ENCODE data around the gene CRHR1.

The CRHR1 gene

DNA sequence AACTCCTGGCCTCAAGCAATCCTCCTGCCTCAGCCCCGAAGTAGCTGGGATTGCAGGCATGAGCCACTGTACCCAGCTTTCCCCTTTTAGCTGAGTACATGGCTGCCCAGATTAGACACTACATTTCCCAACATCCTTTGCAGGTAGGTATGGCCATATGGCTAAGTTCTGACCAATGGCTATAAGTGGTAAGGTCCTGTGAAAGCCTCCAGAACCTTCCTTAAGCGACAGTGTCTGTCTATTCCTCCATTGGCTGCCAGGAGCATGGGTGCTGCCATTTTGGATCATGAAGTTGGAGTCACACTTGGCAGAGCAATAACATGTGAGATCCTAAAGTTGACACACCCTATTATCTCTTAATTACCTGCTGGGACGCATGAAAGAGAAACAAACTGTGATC is 24.4 kb upstream of the CRHR1 start:
- WGBS (ENCODE audit: extremely low coverage, insufficient coverage, insufficient read length): no CpG with 5 or more reads among the region's 3 CpGs
- H3K4ac ChIP-seq (ENCODE audit: low read depth, low read length): no peak overlapping the region
- H4K91ac ChIP-seq (ENCODE audit: low read depth, low read length): no peak overlapping the region
- H3K27ac ChIP-seq (ENCODE audit: low read depth, low read length): no peak overlapping the region
- no peaks in the 10 kb centered on the region for H3K4me1 ChIP-seq (ENCODE audit: control insufficient read depth in 1 of 2, insufficient read depth in 2 of 2, low read length in 2 of 2)
- H4K8ac ChIP-seq (ENCODE audit: low read depth, low read length): no peak overlapping the region
- no peaks in the 10 kb centered on the region for H3K36me3 ChIP-seq (ENCODE audit: control insufficient read depth in 1 of 2, insufficient read depth in 2 of 2, low read length in 2 of 2)
- peaks cover 3% of the 10 kb centered on the region for H3K9me3 ChIP-seq (ENCODE audit: insufficient read depth, low read depth, low read length)
- DNase-seq: no peak
- no peak overlapping the region for H3K4me2 ChIP-seq (ENCODE audit: low read length)
- H2BK5ac ChIP-seq (ENCODE audit: low read depth, low read length, poor library complexity): no peak overlapping the region
- H2BK12ac ChIP-seq (ENCODE audit: low read length): no peak overlapping the region
- H3K18ac ChIP-seq (ENCODE audit: low read length): no peak overlapping the region
- H3K23ac ChIP-seq (ENCODE audit: low read length): no peak overlapping the region
- no peaks in the 10 kb centered on the region for H3K27me3 ChIP-seq (ENCODE audit: insufficient read depth, low read length)
- no peaks in the 10 kb centered on the region for H3K79me1 ChIP-seq (ENCODE audit: low read length)
- H3K4me3 ChIP-seq (ENCODE audit: low read depth, low read length): no peak overlapping the region
- H4K12ac ChIP-seq (ENCODE audit: low read depth, low read length): no peak overlapping the region
- H2BK120ac ChIP-seq (ENCODE audit: insufficient read depth, low read length, poor library complexity): no peak overlapping the region
- no peak overlapping the region for H2AFZ ChIP-seq (ENCODE audit: insufficient read depth, low read length, poor library complexity)
- H3K9ac ChIP-seq (ENCODE audit: low read length): no peak overlapping the region
- no peaks in the 10 kb centered on the region for H3K79me2 ChIP-seq (ENCODE audit: control insufficient read depth, insufficient read depth, low read length, poor library complexity)
- H2AK5ac ChIP-seq (ENCODE audit: low read length): no peak overlapping the region
- no peak overlapping the region for H3K14ac ChIP-seq (ENCODE audit: low read length)

DNA sequence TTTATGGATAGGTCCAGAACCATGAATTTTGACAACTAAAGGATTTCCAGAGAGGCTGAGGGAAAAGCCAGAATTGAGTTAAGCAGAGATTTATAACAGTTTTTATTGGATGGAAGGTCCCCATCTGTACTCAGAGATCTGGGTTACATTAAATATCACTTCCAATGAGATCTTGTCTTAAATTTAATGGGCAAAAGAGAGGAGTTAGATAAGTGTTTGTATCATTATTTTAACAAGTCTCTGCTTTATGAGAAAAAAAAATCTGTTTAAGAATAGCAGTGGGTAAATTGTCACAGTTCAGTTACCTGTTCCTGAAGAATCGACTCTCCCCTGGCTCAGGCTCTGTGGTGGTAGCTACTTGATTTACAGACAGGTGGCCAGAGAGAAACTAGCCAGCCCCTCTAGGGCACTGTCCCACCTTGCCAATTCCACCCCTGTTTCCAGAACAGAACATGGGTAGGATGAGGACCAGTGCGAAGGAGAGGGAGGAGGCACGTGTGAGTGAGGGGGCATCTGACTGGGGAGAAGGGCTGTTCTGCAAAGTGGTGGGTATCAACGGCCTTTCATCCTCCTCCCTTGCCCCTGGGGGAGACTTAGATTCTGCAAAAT is 22.1 kb upstream of the CRHR1 start:
- H3K4me3 ChIP-seq (ENCODE audit: low read depth, low read length): no peak overlapping the region
- H3K4ac ChIP-seq (ENCODE audit: low read depth, low read length): no peak overlapping the region
- H4K8ac ChIP-seq (ENCODE audit: low read depth, low read length): no peak overlapping the region
- H3K14ac ChIP-seq (ENCODE audit: low read length): no peak overlapping the region
- H2AFZ ChIP-seq (ENCODE audit: insufficient read depth, low read length, poor library complexity): no peak overlapping the region
- H4K91ac ChIP-seq (ENCODE audit: low read depth, low read length): no peak overlapping the region
- H3K4me1 ChIP-seq (ENCODE audit: control insufficient read depth in 1 of 2, insufficient read depth in 2 of 2, low read length in 2 of 2): no peaks in the 10 kb centered on the region
- H3K79me1 ChIP-seq (ENCODE audit: low read length): no peaks in the 10 kb centered on the region
- no peak overlapping the region for H2BK120ac ChIP-seq (ENCODE audit: insufficient read depth, low read length, poor library complexity)
- H2BK12ac ChIP-seq (ENCODE audit: low read length): no peak overlapping the region
- H3K27me3 ChIP-seq (ENCODE audit: insufficient read depth, low read length): no peaks in the 10 kb centered on the region
- H3K4me2 ChIP-seq (ENCODE audit: low read length): no peak overlapping the region
- H2AK5ac ChIP-seq (ENCODE audit: low read length): no peak overlapping the region
- DNase-seq: no peak
- no peak overlapping the region for H2BK5ac ChIP-seq (ENCODE audit: low read depth, low read length, poor library complexity)
- H3K9ac ChIP-seq (ENCODE audit: low read length): no peak overlapping the region
- no peaks in the 10 kb centered on the region for H3K79me2 ChIP-seq (ENCODE audit: control insufficient read depth, insufficient read depth, low read length, poor library complexity)
- no peak overlapping the region for H3K23ac ChIP-seq (ENCODE audit: low read length)
- no peak overlapping the region for H3K27ac ChIP-seq (ENCODE audit: low read depth, low read length)
- no peak overlapping the region for H4K12ac ChIP-seq (ENCODE audit: low read depth, low read length)
- peaks cover 3% of the 10 kb centered on the region for H3K9me3 ChIP-seq (ENCODE audit: insufficient read depth, low read depth, low read length)
- no CpG with 5 or more reads among the region's 4 CpGs for WGBS (ENCODE audit: extremely low coverage, insufficient coverage, insufficient read length)
- no peaks in the 10 kb centered on the region for H3K36me3 ChIP-seq (ENCODE audit: control insufficient read depth in 1 of 2, insufficient read depth in 2 of 2, low read length in 2 of 2)
- H3K18ac ChIP-seq (ENCODE audit: low read length): no peak overlapping the region

DNA sequence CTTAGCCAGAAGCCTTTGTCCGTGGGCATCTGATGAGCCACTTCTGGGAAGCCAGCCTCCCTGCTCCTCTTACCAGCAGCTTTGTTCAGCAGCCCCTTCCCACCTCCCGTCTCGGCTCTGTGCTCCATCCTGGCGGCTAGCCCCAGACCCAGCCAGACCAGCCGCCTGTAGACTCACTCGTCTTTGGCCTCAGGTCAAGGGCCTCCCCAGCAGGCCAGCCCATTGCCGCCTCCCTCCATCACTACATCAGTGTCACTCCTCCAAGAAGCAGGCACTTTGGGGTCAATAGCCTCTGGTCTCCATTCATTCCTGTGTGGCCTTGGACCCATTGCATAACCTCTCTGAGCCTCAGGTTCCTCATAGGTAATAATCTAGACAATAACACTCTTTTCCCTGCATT is 20.9 kb upstream of the CRHR1 start:
- no peak overlapping the region for H3K23ac ChIP-seq (ENCODE audit: low read length)
- peaks cover 3% of the 10 kb centered on the region for H3K9me3 ChIP-seq (ENCODE audit: insufficient read depth, low read depth, low read length)
- H3K79me1 ChIP-seq (ENCODE audit: low read length): no peaks in the 10 kb centered on the region
- H2BK12ac ChIP-seq (ENCODE audit: low read length): no peak overlapping the region
- H2BK5ac ChIP-seq (ENCODE audit: low read depth, low read length, poor library complexity): no peak overlapping the region
- WGBS (ENCODE audit: extremely low coverage, insufficient coverage, insufficient read length): no CpG with 5 or more reads among the region's 7 CpGs
- H4K91ac ChIP-seq (ENCODE audit: low read depth, low read length): no peak overlapping the region
- H3K4me2 ChIP-seq (ENCODE audit: low read length): no peak overlapping the region
- no peak for DNase-seq
- H3K79me2 ChIP-seq (ENCODE audit: control insufficient read depth, insufficient read depth, low read length, poor library complexity): no peaks in the 10 kb centered on the region
- H3K36me3 ChIP-seq (ENCODE audit: control insufficient read depth in 1 of 2, insufficient read depth in 2 of 2, low read length in 2 of 2): no peaks in the 10 kb centered on the region
- no peak overlapping the region for H3K27ac ChIP-seq (ENCODE audit: low read depth, low read length)
- no peak overlapping the region for H3K9ac ChIP-seq (ENCODE audit: low read length)
- H2AFZ ChIP-seq (ENCODE audit: insufficient read depth, low read length, poor library complexity): no peak overlapping the region
- H3K27me3 ChIP-seq (ENCODE audit: insufficient read depth, low read length): no peaks in the 10 kb centered on the region
- no peak overlapping the region for H3K4ac ChIP-seq (ENCODE audit: low read depth, low read length)
- H3K18ac ChIP-seq (ENCODE audit: low read length): no peak overlapping the region
- H3K4me1 ChIP-seq (ENCODE audit: control insufficient read depth in 1 of 2, insufficient read depth in 2 of 2, low read length in 2 of 2): no peaks in the 10 kb centered on the region
- H3K4me3 ChIP-seq (ENCODE audit: low read depth, low read length): no peak overlapping the region
- H4K8ac ChIP-seq (ENCODE audit: low read depth, low read length): no peak overlapping the region
- H2AK5ac ChIP-seq (ENCODE audit: low read length): no peak overlapping the region
- H4K12ac ChIP-seq (ENCODE audit: low read depth, low read length): no peak overlapping the region
- H2BK120ac ChIP-seq (ENCODE audit: insufficient read depth, low read length, poor library complexity): no peak overlapping the region
- no peak overlapping the region for H3K14ac ChIP-seq (ENCODE audit: low read length)

DNA sequence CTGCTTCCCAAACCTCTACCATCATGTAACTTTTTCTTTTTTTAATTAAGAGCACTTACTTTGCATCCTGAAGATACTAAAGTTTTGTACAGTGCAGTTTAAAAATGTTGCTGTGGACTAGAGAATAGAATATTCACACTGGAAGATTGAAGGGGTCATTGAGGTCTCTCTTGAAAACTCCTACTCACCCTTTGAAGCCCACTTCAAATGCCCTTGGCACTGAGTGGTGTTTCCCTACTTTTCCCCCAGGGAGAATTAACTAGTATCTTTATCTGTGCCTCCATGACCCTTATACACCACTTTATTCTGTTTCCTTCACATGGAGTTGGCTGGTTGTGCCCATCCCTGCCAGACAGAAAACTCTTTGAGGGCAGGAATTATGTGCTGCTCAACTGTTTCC is 19.6 kb upstream of the CRHR1 start:
- Histone ChIP-seq H2AK5ac (ENCODE audit: low read length) (no peak overlapping the region), H3K4me3 (ENCODE audit: low read depth, low read length) (no peak overlapping the region), H3K23ac (ENCODE audit: low read length) (no peak overlapping the region), H3K79me1 (ENCODE audit: low read length) (no peaks in the 10 kb centered on the region), H4K8ac (ENCODE audit: low read depth, low read length) (no peak overlapping the region), H3K4me1 (ENCODE audit: control insufficient read depth in 1 of 2, insufficient read depth in 2 of 2, low read length in 2 of 2) (no peaks in the 10 kb centered on the region), H4K91ac (ENCODE audit: low read depth, low read length) (no peak overlapping the region), H3K18ac (ENCODE audit: low read length) (no peak overlapping the region), H2BK12ac (ENCODE audit: low read length) (no peak overlapping the region), H3K9ac (ENCODE audit: low read length) (no peak overlapping the region), H3K79me2 (ENCODE audit: control insufficient read depth, insufficient read depth, low read length, poor library complexity) (no peaks in the 10 kb centered on the region), H2BK5ac (ENCODE audit: low read depth, low read length, poor library complexity) (no peak overlapping the region), H3K27ac (ENCODE audit: low read depth, low read length) (no peak overlapping the region), H3K36me3 (ENCODE audit: control insufficient read depth in 1 of 2, insufficient read depth in 2 of 2, low read length in 2 of 2) (no peaks in the 10 kb centered on the region), H2BK120ac (ENCODE audit: insufficient read depth, low read length, poor library complexity) (no peak overlapping the region), H3K9me3 (ENCODE audit: insufficient read depth, low read depth, low read length) (peaks cover 3% of the 10 kb centered on the region), H3K27me3 (ENCODE audit: insufficient read depth, low read length) (no peaks in the 10 kb centered on the region), H4K12ac (ENCODE audit: low read depth, low read length) (no peak overlapping the region), H3K4me2 (ENCODE audit: low read length) (no peak overlapping the region), H2AFZ (ENCODE audit: insufficient read depth, low read length, poor library complexity) (no peak overlapping the region), H3K14ac (ENCODE audit: low read length) (no peak overlapping the region), H3K4ac (ENCODE audit: low read depth, low read length) (no peak overlapping the region)
- DNase-seq: no peak

Measured in trophoblast cell (in vitro differentiated cells and primary cell).